GM23248 (cell line): ENCODE results near the gene GALNT12. TPM values are rescaled to one million over a fixed set of nuclear protein-coding genes. Genes with fewer than 3 reads are reported as not detected.

Source experiments
- DNase-seq: peaks from one replicate; pipeline ENCODE4 v3.0.0-alpha.2; 2015
- H2AFZ ChIP-seq: fragments of 200-600 bp; sonication (generic); 2 replicates; pipeline ENCODE4 v1.6.1; 2016; ENCODE audit warnings: antibody characterized with exemption
- H3F3A ChIP-seq: fragments of 200-600 bp; sonication (generic); 2 replicates; pipeline ENCODE4 v1.6.1; 2016; ENCODE audit warnings: mild to moderate bottlenecking, antibody characterized with exemption, mixed run types; ENCODE audit not compliant: insufficient read depth
- H3K27ac ChIP-seq: fragments of 200-600 bp; sonication (generic); 2 replicates; pipeline ENCODE4 v1.5.1; 2016; ENCODE audit warnings: mild to moderate bottlenecking
- H3K27me3 ChIP-seq: fragments of 200-600 bp; sonication (generic); replicated peaks from 2 replicates; pipeline ENCODE4 v1.6.1; 2016; ENCODE audit warnings: mild to moderate bottlenecking; ENCODE audit not compliant: insufficient read depth
- H3K36me3 ChIP-seq: fragments of 200-600 bp; sonication (generic); 2 replicates; pipeline ENCODE4 v1.6.1; 2016; ENCODE audit warnings: low read depth, mild to moderate bottlenecking
- H3K4me1 ChIP-seq: fragments of 200-600 bp; sonication (generic); 2 replicates; pipeline ENCODE4 v1.6.1; 2016; ENCODE audit warnings: mild to moderate bottlenecking; ENCODE audit not compliant: insufficient read depth
- H3K4me2 ChIP-seq: fragments of 200-600 bp; sonication (generic); one replicate; pipeline ENCODE4 v1.6.1; 2016; ENCODE audit warnings: mild to moderate bottlenecking; ENCODE audit not compliant: unreplicated experiment
- H3K4me3 ChIP-seq: fragments of 200-600 bp; sonication (generic); 2 replicates; pipeline ENCODE4 v1.5.1; 2016; ENCODE audit warnings: mild to moderate bottlenecking
- H3K79me2 ChIP-seq: fragments of 200-600 bp; sonication (generic); 2 replicates; pipeline ENCODE4 v1.6.1; 2016; ENCODE audit warnings: mild to moderate bottlenecking; ENCODE audit not compliant: insufficient read depth
- H3K9ac ChIP-seq: fragments of 200-600 bp; sonication (generic); 2 replicates; pipeline ENCODE4 v1.6.1; 2016; ENCODE audit warnings: mild to moderate bottlenecking
- H3K9me2 ChIP-seq: fragments of 200-600 bp; sonication (generic); 2 replicates; pipeline ENCODE4 v1.6.1; 2016; ENCODE audit warnings: mixed run types, mild to moderate bottlenecking, moderate library complexity; ENCODE audit not compliant: insufficient read depth
- H3K9me3 ChIP-seq: fragments of 200-600 bp; sonication (generic); one replicate; pipeline ENCODE4 v1.6.1; 2017; ENCODE audit warnings: low read depth
- H4K20me1 ChIP-seq: fragments of 200-600 bp; sonication (generic); 2 replicates; pipeline ENCODE4 v1.6.0; 2016; ENCODE audit not compliant: insufficient read depth
- EZH2 ChIP-seq: fragments of 200-600 bp; sonication (generic); IDR thresholded peaks from 2 replicates; pipeline ENCODE4 v1.6.1; 2018; ENCODE audit warnings: antibody characterized with exemption, mild to moderate bottlenecking; ENCODE audit not compliant: insufficient read depth, poor library complexity, severe bottlenecking
- EZH2phosphoT487 ChIP-seq: fragments of 200-600 bp; sonication (generic); IDR thresholded peaks from 2 replicates; pipeline ENCODE4 v1.6.1; 2018; ENCODE audit warnings: antibody characterized with exemption, moderate library complexity, mild to moderate bottlenecking, low read depth; ENCODE audit not compliant: insufficient read depth
- WGBS, 2 experiments: methylation state at CpG; one replicate each; pipeline ENCODE4 v1.1.6; 2015 to 2017; ENCODE audit warnings: low lambda C conversion rate in 2 of 2, low coverage in 1 of 2; ENCODE audit errors: missing lambda C conversion rate in 2 of 2; 5-methylcytosine and 5-hydroxymethylcytosine counted together
- in situ Hi-C: fragments of 300-500 bp; cut with MboI; formaldehyde crosslinking; loops from 2 replicates; pipeline ENCODE4 v1.15.0; 2020
- polyA plus RNA-seq: library from polyadenylated mRNA; unstranded; fragments of >200 nt; fragmentation: Nextera tagmentation; extraction: Ambion mirVana; gene quantifications from 2 replicates; pipeline ENCODE4 v1.2.1, GENCODE V29; 2016
- total RNA-seq: library from RNA; depleted of rRNA; stranded (reverse); fragments of >200 nt; shearing (Covaris generic); gene quantifications from 2 replicates; pipeline ENCODE4 v1.2.3, GENCODE V29; 2014

Gene GALNT12
- total and polyA plus RNA-seq, 2 experiments from 2014 or later = 0.74 to 10.1 TPM

DNA sequence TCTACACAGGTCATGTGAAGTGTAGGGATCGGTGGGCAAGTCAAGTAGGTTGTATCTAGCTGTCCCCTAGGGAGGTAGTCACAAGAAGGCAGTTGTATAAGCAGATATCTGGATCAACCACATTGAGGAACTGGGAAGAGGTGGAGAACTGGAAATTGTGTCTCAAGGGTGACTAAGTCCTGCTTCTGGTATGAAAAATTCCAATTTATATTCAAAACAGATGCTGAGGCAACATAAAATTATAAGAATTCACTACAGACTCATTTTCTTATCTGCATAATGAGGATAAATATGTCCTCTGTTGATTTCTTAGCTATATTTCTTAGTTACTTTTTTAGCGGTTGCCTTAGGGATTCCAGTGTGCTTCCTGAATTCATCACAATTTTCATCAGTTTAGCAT, 46.8 kb downstream of the GALNT12 start:
- Histone ChIP-seq H3K4me2 (no peak overlapping the region), H3K4me1 (peaks cover 17% of the 10 kb centered on the region), H3K36me3 (no peaks in the 10 kb centered on the region), H4K20me1 (no peaks in the 10 kb centered on the region), H3K9ac (0 out of 2 replicates have a peak overlapping the region, but pooled peaks have one; percentile 8), H3K9me2 (no peaks in the 10 kb centered on the region), H3K9me3 (no peaks in the 10 kb centered on the region), H3F3A (peaks cover 5% of the 10 kb centered on the region), H2AFZ (no peak overlapping the region), H3K27me3 (no peaks in the 10 kb centered on the region), H3K27ac (peak overlapping the region; percentile 60), H3K79me2 (no peaks in the 10 kb centered on the region), H3K4me3 (no peak overlapping the region; the same call in 1 of the 2 replicates)
- in situ Hi-C loops = loop anchor here (10.0 kb wide), 1 partner anchor 281 kb away; no protein-coding TSS in a partner anchor
- TF ChIP-seq EZH2phosphoT487 (peak; percentile 97), EZH2 (no peak)
- 0 to 2% methylated on average over 2 of the region's 2 CpGs for WGBS, 2 experiments
- DNase-seq = peak; percentile 93

DNA sequence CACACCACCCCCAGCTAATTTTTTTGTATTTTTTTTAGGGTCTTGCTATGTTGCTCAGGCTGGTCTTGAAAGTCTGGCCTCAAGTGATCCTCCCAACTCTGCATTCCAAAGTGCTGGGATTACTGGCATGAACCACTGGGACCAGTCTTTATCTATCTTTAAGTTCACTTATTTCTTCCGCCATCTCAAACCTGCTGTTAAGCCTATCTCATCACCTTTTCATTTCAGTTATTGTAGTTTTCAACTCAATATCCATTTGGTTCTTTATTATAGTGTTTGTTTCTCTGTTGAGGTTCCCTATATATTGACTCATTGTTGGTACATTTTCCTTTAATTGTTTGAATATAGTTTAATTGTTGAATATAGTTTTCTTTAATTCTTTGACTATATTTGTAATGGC, 48.1 kb downstream of the GALNT12 start:
- DNase-seq = no peak
- H3K9ac ChIP-seq = no peak overlapping the region
- no peak overlapping the region for H3K4me3 ChIP-seq
- H3K27ac ChIP-seq = no peak overlapping the region
- TF ChIP-seq EZH2 (no peak), EZH2phosphoT487 (no peak)
- no peaks in the 10 kb centered on the region for H3K27me3 ChIP-seq
- H4K20me1 ChIP-seq = no peaks in the 10 kb centered on the region
- H2AFZ ChIP-seq = no peak overlapping the region
- H3K36me3 ChIP-seq = no peaks in the 10 kb centered on the region
- H3K4me2 ChIP-seq = no peak overlapping the region
- no peaks in the 10 kb centered on the region for H3K79me2 ChIP-seq
- H3K9me2 ChIP-seq = no peaks in the 10 kb centered on the region
- H3F3A ChIP-seq = peaks cover 12% of the 10 kb centered on the region
- H3K4me1 ChIP-seq = peaks cover 16% of the 10 kb centered on the region
- WGBS, 2 experiments = 93 to 100% methylated on average over 1 of the region's 1 CpG
- no peaks in the 10 kb centered on the region for H3K9me3 ChIP-seq
- in situ Hi-C loops = loop anchor here (5.0 to 10.0 kb wide), 2 partner anchors 142 to 279 kb away; no protein-coding TSS in a partner anchor

DNA sequence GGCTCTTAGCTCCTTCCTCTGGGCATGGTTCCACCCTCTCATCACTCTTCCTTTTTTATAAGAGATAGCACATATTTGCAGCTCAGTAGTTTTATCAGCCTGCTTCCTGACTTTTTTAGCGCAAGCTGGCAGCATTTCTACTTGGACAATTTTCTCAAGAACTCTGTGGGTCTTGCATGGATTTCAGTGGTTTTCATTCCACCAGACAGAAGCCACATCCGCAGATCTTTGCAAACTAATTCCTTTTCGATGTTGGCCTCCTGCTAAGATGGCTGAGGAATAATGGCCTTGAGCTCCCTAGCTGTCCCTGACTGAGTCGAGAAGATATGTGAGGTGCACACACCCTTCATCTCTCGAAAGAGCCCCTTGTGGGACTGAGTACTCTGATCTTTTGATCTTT, 49.5 kb downstream of the GALNT12 start:
- 94 to 96% methylated on average over 5 of the region's 5 CpGs for WGBS, 2 experiments
- no peak for DNase-seq
- in situ Hi-C loops = loop anchor here (5.0 to 10.0 kb wide), 2 partner anchors 140 to 278 kb away; no protein-coding TSS in a partner anchor

DNA sequence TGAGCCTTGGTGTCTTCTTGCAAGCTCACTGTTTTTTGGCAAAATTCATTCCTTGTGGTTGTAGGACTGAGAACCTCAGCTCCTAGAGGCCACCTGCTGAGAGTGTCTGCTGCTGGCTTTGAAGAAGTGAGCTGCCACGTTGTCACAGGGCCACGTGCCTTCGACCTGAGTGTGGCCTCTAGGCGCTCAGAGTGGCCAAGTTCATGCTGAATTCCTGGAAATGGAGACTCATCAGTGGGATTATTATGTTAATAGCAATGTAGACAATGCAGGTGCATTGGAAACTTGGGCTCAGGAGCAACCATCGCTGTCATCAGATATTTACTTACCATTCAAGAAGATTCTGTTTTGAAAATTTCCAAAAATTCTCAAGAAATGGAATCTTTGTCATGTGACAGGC, 52.5 kb downstream of the GALNT12 start:
- H3K79me2 ChIP-seq = no peaks in the 10 kb centered on the region
- no peak overlapping the region for H3K4me2 ChIP-seq
- no peak overlapping the region for H2AFZ ChIP-seq
- in situ Hi-C loops = loop anchor here (5.0 to 10.0 kb wide), 2 partner anchors 137 to 275 kb away; no protein-coding TSS in a partner anchor
- no peaks in the 10 kb centered on the region for H4K20me1 ChIP-seq
- peaks cover 31% of the 10 kb centered on the region for H3K4me1 ChIP-seq
- WGBS, 2 experiments = 97 to 98% methylated on average over 5 of the region's 5 CpGs
- no peaks in the 10 kb centered on the region for H3K27me3 ChIP-seq
- no peak for TF ChIP-seq EZH2phosphoT487
- TF ChIP-seq EZH2 = no peak
- no peak for DNase-seq
- H3K4me3 ChIP-seq = no peak overlapping the region
- no peak overlapping the region for H3K27ac ChIP-seq
- H3F3A ChIP-seq = peaks cover 32% of the 10 kb centered on the region
- H3K9ac ChIP-seq = no peak overlapping the region
- no peaks in the 10 kb centered on the region for H3K9me3 ChIP-seq
- no peaks in the 10 kb centered on the region for H3K9me2 ChIP-seq
- H3K36me3 ChIP-seq = no peaks in the 10 kb centered on the region

More for the DNA sequence above, 49.5 kb downstream of the GALNT12 start:
- peaks cover 23% of the 10 kb centered on the region for H3F3A ChIP-seq
- no peaks in the 10 kb centered on the region for H3K27me3 ChIP-seq
- H4K20me1 ChIP-seq = no peaks in the 10 kb centered on the region
- H3K9me3 ChIP-seq = no peaks in the 10 kb centered on the region
- H3K36me3 ChIP-seq = no peaks in the 10 kb centered on the region
- no peaks in the 10 kb centered on the region for H3K79me2 ChIP-seq
- H3K4me1 ChIP-seq = peaks cover 27% of the 10 kb centered on the region
- no peak overlapping the region for H2AFZ ChIP-seq
- H3K4me2 ChIP-seq = no peak overlapping the region
- H3K9ac ChIP-seq = no peak overlapping the region
- H3K4me3 ChIP-seq = no peak overlapping the region
- H3K9me2 ChIP-seq = no peaks in the 10 kb centered on the region
- H3K27ac ChIP-seq = no peak overlapping the region
- TF ChIP-seq EZH2phosphoT487 = no peak
- TF ChIP-seq EZH2 = no peak
